Kidney (tissue), 14 donors: ENCODE results near the gene TIGAR. TPM values are rescaled to one million over a fixed set of nuclear protein-coding genes. Genes with fewer than 3 reads are reported as not detected.

ENCODE experiments used
- DNase-seq, 5 donors: peaks; one replicate each; pipeline ENCODE4 v3.0.0-alpha.2; 2013 to 2020
- FAIRE-seq: peaks from 2 replicates; lab custom pipeline; 2012; peaks lifted over from hg19 to GRCh38; lab: Jason Lieb, UNC
- H3K27ac ChIP-seq, 2 donors: one replicate each; pipeline ENCODE4 v1.7.0; 2013; ENCODE audit warnings: low read depth in 2 of 2, low read length in 2 of 2, inconsistent platforms in 1 of 2
- H3K27me3 ChIP-seq: one replicate; pipeline ENCODE4 v1.7.1; 2013; ENCODE audit warnings: low read length, inconsistent platforms; ENCODE audit not compliant: control insufficient read depth, insufficient read depth
- H3K36me3 ChIP-seq, 3 donors: one replicate each; pipeline versions ENCODE4 v1.7.0 to v1.7.1; 2013; ENCODE audit warnings: low read length in 3 of 3, control low read depth in 1 of 3, inconsistent platforms in 1 of 3; ENCODE audit not compliant: insufficient read depth in 3 of 3, control insufficient read depth in 2 of 3
- H3K4me1 ChIP-seq, 3 donors: one replicate each; pipeline versions ENCODE4 v1.7.0 to v1.7.1; 2013; ENCODE audit warnings: low read length in 3 of 3, inconsistent platforms in 1 of 3, low read depth in 1 of 3; ENCODE audit not compliant: control insufficient read depth in 2 of 3, insufficient read depth in 2 of 3
- H3K4me3 ChIP-seq, 3 donors: one replicate each; pipeline versions ENCODE4 v1.7.0 to v1.8.1; 2013; ENCODE audit warnings: low read length in 3 of 3, control low read depth in 1 of 3, inconsistent platforms in 1 of 3
- H3K9ac ChIP-seq, 3 donors: one replicate each; pipeline versions ENCODE4 v1.7.0 to v1.7.1; 2013; ENCODE audit warnings: low read length in 3 of 3, control low read depth in 1 of 3, inconsistent platforms in 1 of 3
- H3K9me3 ChIP-seq, 3 donors: one replicate each; pipeline versions ENCODE4 v1.7.0 to v1.7.1; 2013; ENCODE audit warnings: low read length in 3 of 3, control low read depth in 1 of 3, inconsistent platforms in 1 of 3; ENCODE audit not compliant: control insufficient read depth in 2 of 3, insufficient read depth in 1 of 3
- CTCF ChIP-seq: IDR thresholded peaks from 3 replicates; pipeline ENCODE4 v1.5.1; 2012; ENCODE audit warnings: mild to moderate bottlenecking, moderate library complexity, borderline replicate concordance; ENCODE audit not compliant: insufficient read depth; ENCODE audit errors: extremely low read depth
- intact Hi-C: fragments of 100-400 bp; cut with DNase I; formaldehyde crosslinking; loops from one replicate; pipeline ENCODE4 v1.11.1; 2022
- polyA plus RNA-seq: library from polyadenylated mRNA; stranded (reverse); fragments of 350-450 nt; fragmentation: Illumina TruSeq; extraction: RNeasy Lipid Tissue Mini Kit (QIAGEN cat#74804); gene quantifications from one replicate; pipeline ENCODE4 v1.2.3, GENCODE V29; 2014; ENCODE audit warnings: low read depth, low replicate concordance; ENCODE audit not compliant: insufficient read depth
- total RNA-seq: library from RNA; stranded (reverse); fragmentation: NEBNext Ultra II Directional; extraction: Animal tissue kit (Norgen Biotek cat#: 25700); gene quantifications from one replicate; pipeline ENCODE4 v1.2.1, GENCODE V29; 2021
- donor health status: control.
- donor health status: control.
- donor health status: control.
- donor health status: control.
- donor health status: control.
- donor health status: DM: yes; HTN: yes; CAD: no.
- donor health status: Normal renal cell carcinoma (clear cell type).

The TIGAR gene
- total and polyA plus RNA-seq, 2 donors from 2014 or later: 3.6 to 11.8 TPM

GRCh38 chr12:4288296-4289131 lies 32.5 kb upstream of the TIGAR start:
- Histone ChIP-seq H3K27me3 (no peaks in the 10 kb centered on the region), H3K27ac (no peak overlapping the region), H3K4me1 (no peaks in the 10 kb centered on the region), H3K9me3 (no peaks in the 10 kb centered on the region), H3K9ac (no peak overlapping the region), H3K4me3 (no peak overlapping the region), H3K36me3 (peaks cover 0 to 2% (median 0%) of the 10 kb centered on the region in 3 donors)
- no peak for TF ChIP-seq CTCF
- intact Hi-C loops: loop anchor here (10.0 kb wide), 1 partner anchor 294 kb away; no protein-coding TSS in a partner anchor
- DNase-seq: peak in 1 of 5 donors; percentile 30
- FAIRE-seq: no peak

- Histone ChIP-seq H3K9me3 (no peaks in the 10 kb centered on the region), H3K27ac (no peak overlapping the region)
- no peak for FAIRE-seq
Observed at GRCh38 chr12:4289231-4289878, 31.7 kb upstream of the TIGAR start.

GRCh38 chr12:4289998-4290790 lies 30.8 kb upstream of the TIGAR start:
- intact Hi-C loops: loop anchor here (10.0 kb wide), 1 partner anchor 295 kb away; no protein-coding TSS in a partner anchor
- no peak for TF ChIP-seq CTCF

More at GRCh38 chr12:4289231-4289878, 31.7 kb upstream of the TIGAR start:
- no peak for TF ChIP-seq CTCF
- peak in 1 of 5 donors; percentile 27 for DNase-seq
- no peaks in the 10 kb centered on the region for H3K4me1 ChIP-seq
- intact Hi-C loops: loop anchor here (10.0 kb wide), 1 partner anchor 295 kb away; no protein-coding TSS in a partner anchor
- H3K4me3 ChIP-seq: no peak overlapping the region
- peaks cover 0 to 2% (median 0%) of the 10 kb centered on the region in 3 donors for H3K36me3 ChIP-seq
- H3K9ac ChIP-seq: no peak overlapping the region
- no peaks in the 10 kb centered on the region for H3K27me3 ChIP-seq

More at GRCh38 chr12:4289998-4290790, 30.8 kb upstream of the TIGAR start:
- no peak for FAIRE-seq
- Histone ChIP-seq H3K9me3 (no peaks in the 10 kb centered on the region), H3K4me3 (no peak overlapping the region), H3K36me3 (peaks cover 0 to 2% (median 0%) of the 10 kb centered on the region in 3 donors), H3K27ac (no peak overlapping the region), H3K9ac (no peak overlapping the region), H3K27me3 (no peaks in the 10 kb centered on the region), H3K4me1 (no peaks in the 10 kb centered on the region)
- DNase-seq: peak in 1 of 5 donors; percentile 21
